ENCODE results near the gene SGPL1.
"Not testable (repeated sequence)": the region's sequence is repeated elsewhere in the genome, so short reads cannot be mapped to it uniquely, and the experiment has no call there.

The SGPL1 gene, protein sequence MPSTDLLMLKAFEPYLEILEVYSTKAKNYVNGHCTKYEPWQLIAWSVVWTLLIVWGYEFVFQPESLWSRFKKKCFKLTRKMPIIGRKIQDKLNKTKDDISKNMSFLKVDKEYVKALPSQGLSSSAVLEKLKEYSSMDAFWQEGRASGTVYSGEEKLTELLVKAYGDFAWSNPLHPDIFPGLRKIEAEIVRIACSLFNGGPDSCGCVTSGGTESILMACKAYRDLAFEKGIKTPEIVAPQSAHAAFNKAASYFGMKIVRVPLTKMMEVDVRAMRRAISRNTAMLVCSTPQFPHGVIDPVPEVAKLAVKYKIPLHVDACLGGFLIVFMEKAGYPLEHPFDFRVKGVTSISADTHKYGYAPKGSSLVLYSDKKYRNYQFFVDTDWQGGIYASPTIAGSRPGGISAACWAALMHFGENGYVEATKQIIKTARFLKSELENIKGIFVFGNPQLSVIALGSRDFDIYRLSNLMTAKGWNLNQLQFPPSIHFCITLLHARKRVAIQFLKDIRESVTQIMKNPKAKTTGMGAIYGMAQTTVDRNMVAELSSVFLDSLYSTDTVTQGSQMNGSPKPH

GRCh38 chr10:70815504-70816219, at the start of gene SGPL1:
TSS of gene SGPL1 (plus strand) at chr10:70815948. CDS start at chr10:70816854, 906 bp downstream.
- DNase-seq = peak; percentile 72

DNA sequence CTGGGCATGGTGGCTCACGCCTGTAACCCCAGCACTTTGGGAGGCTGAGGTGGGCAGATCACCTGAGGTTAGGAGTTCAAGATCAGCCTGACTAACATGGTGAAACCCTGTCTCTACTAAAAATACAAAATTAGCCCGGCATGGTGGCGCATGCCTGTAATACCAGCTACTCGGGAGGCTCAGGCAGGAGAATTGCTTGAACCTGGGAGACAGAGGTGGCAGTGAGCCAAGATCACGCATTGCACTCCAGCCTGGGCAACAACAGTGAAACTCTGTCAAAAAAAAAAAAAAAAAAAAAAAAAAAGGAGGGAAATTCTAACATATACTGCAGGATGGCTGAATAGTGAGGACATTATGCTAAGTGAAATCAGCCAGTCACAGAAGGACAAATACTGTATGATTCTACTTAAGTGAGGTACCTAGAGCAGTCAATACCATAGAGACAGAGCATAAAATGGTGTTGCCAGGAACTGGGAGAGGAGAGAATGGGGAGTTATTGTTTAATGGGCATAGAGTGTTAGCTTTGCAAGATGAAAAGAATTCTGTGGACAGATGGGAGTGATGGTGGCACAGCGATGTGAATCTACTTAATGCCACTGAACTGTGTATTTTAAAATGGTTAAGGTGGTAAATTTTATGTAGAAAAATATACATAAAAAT, 47.6 kb upstream of the SGPL1 start:
- DNase-seq = not testable (repeated sequence)

DNA sequence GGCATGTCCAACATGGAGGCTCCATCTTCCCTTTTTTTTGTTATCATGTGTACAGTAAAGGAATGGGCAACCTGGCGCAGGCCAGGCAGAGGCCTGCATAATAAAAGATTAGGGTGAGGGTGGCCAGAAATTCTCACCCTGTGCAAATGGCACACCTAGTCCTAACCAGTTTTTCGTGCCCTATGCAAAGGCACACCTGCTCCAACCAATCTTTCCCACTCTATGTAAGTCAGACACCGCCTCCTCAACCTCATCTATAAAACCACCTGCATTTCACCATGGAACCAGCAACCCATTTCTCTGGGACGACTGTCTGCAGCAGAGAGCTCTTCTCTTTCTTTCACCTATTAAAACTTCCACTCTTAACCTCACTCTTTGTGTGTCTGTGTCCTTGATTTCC, 46.6 kb upstream of the SGPL1 start:
- DNase-seq = no peak

- no peak for DNase-seq
Measured at GRCh38 chr10:70770001-70770400, 45.7 kb upstream of the SGPL1 start.

DNA sequence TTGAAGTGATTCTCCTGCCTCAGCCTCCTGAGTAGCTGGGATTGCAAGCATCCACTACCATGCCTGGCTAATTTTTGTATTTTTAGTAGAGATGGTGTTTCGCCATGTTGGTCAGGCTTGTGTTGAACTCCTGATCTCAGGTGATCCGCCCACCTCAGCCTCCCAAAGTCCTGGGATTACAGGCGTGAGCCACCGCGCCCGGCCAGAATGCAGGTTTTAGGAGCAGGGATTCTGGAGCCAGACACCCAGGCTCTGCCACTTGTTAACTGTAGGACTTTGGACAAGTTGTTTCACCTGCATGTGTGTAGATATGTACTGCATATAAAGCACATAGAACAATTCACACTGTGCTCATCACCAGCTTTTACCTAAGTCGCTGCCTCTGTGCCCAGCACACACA, 45.2 kb upstream of the SGPL1 start:
- DNase-seq = not testable (repeated sequence)

- no peak for DNase-seq
Measured at GRCh38 chr10:70771311-70772194, 44.2 kb upstream of the SGPL1 start.

DNA sequence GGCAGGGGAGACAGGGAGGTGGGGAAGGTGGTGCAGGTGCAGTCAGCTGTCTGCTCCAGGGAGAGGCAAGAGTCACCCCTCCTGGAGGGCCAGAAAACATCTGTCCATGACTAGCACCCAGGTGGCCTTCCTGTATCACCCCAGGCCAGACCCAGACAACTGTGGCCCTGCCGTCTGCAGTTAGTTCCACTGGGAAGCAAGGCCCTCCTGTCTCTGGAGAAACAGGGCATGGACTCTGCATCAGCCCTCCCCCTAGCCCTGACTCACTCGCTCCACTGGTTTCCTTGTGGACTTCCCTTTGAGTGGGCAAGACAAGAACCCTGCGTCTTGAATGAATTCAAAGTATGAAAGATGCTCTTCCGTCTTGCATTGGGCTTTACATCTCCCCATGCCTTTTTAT, 43.1 kb upstream of the SGPL1 start:
- DNase-seq = no peak

- DNase-seq = no peak
Measured at GRCh38 chr10:70773461-70773860, 42.3 kb upstream of the SGPL1 start.

DNA sequence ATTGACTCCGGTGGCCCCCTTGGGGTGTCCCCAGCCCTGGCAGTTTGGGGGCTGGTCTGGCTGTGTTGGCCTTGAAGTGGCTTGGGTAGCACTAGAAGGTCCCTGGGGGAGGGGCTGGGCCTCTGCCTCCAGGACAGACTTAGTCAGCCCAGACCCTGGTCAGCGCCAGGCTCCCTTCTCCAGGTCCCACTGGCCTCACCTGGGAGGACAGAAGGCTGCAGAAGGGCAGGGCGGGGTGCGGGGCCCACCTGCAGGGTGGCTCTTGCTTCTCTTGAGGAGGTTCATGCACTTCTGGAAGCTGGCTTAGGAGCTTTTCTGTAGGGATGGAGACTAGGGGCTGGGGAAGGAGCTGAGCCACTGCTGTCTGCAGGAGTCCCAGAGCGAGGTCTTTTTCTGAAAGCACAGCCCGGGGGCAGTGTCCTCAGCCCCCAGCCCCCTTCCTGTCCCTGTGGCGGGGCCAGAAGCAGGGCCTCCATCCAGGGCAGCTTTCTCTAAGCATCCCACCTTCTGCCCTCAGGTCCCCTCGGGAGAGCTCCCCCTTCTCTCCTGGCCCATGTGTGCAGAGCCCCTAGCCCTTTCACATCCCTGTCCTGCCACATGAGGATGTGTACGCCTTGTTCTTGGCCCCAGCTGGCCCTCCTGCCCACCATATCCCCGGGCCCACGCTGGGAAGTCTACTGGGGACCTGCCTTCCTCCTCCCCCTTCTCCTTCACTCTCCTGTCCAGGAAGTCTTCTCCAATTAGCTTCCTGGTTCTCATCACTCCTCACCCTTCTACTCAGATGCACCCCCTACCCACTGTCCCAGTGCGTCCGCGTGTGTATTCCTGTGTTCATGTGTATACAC, 41.6 kb upstream of the SGPL1 start:
- DNase-seq = no peak

DNA sequence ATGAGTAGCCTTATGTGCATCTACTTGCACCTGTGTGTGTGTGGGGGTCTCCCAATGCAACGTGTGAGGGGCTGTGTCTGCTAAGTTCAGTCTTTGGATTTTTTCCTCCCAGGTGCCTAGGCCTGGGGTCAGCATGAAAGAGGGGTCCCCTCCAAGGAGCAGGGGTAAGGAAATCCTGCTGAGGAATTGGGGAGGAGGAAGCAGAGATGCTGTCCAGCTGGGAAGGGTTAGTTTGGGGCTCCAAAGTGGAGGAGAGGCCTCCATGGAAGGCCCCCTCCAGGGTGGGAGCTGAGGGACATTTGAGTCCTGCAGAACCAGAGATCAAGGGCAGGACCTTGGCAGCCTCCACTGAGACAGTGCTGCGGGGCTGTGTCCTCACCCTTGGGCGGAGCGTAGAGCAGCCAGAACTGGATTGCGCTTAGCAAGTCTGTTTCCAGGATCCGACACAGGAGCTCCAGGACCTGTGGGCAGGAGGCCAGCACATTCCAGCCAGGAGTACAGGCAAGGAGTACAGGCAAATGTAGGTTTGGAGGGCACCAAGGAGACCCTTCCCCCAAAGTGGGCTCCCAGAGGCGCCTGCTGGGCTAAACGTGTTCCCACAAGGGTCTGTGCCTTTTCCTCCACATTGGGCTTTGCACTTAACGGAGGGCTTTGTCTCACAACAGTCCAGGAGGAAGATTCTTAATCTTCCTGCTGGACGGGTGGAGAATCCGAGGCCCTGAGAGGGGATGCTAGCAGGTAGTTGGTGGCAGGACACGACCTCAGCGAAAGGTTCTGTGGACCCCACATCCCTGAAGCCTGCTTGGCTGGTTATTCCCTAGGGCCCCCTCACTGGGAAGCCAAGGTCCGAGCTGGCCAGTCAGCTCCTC, 40.7 kb upstream of the SGPL1 start:
- DNase-seq = no peak

DNA sequence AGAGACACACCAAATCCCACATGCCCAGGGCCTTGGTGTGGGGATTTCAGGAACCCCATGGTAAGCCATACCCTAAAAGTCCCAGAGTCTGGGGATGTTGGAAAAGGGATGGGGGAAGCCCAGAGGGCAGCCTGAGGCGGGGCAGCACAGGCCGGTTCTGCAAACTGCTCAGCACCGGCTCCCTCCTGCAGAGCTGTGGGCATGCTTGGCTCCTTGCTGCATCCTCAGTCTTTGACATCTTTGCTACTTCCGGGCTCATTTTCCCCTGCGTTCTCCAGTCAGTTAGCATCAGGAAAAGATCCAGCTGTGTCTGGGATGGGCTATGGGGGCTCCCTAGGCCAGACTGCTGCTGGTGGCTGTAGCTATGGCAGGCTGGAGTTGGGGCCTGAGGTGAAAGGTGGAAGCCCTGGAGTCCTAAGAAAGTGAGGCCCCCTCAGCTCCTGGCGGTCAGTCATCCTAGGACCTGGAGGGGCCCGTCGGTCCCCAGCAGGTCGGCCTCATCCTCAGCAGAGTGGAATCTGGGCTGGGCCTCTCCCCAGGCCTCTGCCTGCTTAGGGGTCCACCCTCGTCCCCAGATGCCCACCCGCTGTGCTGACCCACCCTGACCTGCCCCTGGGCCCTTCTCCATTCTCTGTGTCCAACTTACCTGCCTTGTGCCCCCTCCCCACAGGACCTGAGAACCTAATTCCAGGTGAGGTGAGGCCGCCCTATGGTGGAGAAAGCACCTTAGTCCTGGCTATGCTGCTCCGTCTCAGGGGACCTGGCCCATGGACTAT, 39.9 kb upstream of the SGPL1 start:
- no peak for DNase-seq

DNA sequence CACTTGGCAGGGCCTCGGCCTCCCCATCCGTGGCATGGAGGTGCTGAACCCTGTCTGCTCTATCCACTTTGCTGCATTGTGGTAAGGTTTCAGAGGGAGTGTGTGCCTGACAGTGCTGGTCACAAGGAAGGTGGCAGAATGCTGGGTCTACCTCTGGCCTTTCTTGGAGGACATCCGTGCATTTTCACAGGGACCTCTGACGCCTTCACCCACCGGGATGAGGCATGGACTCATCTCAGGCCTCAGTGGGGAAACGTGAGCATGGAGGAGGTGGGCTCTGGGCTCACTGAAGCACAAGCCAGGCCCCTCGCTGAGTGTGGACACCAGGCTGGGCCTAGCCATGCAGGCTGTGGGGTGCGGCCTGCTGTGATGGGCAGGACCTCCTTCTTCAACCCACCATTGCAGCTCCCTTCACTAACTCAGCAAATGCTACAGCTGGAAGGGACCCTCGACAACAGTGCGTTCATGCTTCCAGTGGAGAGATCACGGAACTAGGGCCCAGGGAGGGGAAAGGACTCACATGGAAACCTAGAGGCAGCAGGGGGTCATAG, 39.2 kb upstream of the SGPL1 start:
- DNase-seq = no peak

GRCh38 chr10:70777063-70777875, 38.5 kb upstream of the SGPL1 start:
- DNase-seq = no peak

DNA sequence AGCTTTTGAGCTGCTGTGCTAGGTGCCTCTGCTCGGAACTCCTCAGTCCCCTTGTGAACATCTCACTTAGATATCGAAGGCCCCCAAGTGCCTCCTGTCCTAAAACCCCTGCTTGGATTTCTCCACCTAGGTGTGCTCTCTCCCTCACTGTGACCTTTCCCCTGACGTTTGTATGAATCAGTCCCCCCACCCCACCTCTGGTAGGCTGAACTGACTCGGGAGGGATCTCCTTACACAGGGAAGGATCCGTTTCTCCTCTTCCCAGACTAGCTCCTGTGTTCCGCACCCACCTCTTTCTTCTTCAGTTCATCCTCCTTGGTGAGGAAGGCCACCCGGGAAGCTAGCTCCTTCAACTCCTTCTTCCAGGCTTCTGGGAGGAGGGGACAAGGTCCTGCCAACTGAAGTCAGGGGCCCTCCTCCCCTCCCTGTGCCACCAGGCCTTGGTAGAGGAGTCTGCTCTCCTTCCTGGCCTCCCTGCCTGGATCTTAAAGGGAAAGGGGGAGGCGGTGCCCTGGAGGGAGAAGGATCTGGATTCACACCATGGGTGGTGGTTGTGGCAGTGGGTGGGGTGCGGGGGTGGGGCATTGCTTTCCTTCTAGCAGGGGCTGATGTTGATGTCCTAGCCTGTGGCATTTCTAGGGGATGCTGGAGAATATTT, 37.4 kb upstream of the SGPL1 start:
- DNase-seq = no peak

- DNase-seq = no peak
Measured at GRCh38 chr10:70779088-70779487, 36.7 kb upstream of the SGPL1 start.

DNA sequence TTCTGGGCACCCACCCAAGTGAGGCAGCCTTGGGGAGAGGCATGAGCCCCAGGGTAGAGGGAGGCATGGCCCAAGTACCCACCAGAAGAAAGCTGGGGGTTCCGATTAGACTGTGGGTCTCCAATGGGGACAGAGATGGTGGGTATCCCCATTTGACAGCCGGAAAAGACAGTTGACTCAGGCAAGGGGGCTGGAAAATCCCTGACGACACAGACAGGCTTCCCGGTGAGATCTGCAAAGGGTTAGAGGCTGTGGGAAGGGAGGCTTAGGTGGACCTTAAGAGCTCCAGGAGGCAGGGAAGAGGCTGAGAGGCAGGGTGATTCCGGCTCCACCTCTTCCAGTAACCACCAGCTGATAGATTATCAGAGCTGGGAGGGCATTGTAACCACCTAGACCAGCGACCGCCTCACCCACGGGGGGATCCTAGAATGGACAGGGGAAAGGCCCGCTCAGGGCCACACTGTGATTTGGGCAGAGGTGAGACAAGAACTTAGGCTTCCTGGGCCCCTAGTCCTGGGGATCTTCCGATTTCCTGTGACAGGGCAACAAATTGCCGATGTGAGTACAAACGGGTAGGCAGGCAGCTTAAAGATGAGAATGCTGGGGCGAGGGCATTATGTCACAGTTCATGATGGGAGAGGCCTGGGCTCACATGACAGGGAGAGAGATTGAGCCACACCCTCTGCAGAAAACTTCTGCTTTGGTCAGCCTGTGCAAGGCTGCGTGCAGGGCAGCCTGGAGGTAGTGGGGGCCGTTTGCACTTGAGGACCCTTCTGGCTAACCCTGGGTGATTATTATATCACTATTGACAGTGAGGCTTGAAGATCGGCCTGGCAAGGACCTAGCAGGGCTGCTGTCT, 36.0 kb upstream of the SGPL1 start:
- no peak for DNase-seq

DNA sequence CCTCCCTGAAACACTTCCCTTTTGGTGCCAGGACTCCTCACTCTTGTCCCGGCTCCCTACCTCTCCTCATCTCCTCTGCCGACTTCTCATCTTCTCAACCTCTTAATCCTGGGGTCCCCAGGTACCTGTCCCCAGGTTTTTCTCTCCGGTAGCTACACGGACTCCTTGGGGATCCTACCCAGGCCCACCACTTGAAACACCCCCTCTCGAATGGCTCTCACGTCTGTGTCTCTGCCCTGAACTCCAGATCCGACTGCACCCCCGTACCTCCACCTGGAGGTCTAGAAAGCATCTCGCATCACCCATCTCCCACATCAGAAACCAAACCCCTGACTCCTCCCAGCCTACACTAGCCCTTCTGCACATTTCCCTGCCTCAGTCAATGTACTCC, 35.4 kb upstream of the SGPL1 start:
- no peak for DNase-seq

Data from GDM1 (cell line).